Measurements from ENCODE around the gene CARD14. TPM values are rescaled to one million over a fixed set of nuclear protein-coding genes. Genes with fewer than 3 reads are reported as not detected.
"Not testable (repeated sequence)": the region's sequence is repeated elsewhere in the genome, so short reads cannot be mapped to it uniquely, and the experiment has no call there.

The CARD14 gene
- total RNA-seq, 2 donors from 2014 or later, result not detected

DNA sequence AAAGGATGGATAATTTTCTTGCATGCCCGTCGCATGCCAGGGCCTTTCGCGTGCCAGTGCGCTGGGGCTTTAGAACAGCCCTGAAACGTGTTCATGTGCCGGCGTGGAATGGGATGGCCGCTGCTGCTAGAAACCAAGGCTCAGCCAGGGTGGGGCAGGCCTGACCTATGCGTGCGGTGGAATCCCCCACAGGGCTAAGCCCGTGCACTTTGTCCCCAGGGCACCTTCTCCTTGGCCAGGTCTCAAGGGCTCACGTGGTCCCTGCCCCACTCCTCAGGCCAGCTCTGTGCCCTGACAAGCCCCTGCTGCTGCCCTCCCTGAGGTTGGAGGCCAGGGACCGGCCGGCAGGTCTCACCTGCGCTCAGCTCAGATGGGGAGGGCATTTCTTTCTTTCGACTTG lies 77.7 kb downstream of the CARD14 start:
- no peak for ATAC-seq (replicated peaks)
- H3K4me1 Mint-ChIP-seq, result no peaks in the 10 kb centered on the region
- peaks cover 11% of the 10 kb centered on the region for H3K36me3 Mint-ChIP-seq (ENCODE audit: low read depth)

DNA sequence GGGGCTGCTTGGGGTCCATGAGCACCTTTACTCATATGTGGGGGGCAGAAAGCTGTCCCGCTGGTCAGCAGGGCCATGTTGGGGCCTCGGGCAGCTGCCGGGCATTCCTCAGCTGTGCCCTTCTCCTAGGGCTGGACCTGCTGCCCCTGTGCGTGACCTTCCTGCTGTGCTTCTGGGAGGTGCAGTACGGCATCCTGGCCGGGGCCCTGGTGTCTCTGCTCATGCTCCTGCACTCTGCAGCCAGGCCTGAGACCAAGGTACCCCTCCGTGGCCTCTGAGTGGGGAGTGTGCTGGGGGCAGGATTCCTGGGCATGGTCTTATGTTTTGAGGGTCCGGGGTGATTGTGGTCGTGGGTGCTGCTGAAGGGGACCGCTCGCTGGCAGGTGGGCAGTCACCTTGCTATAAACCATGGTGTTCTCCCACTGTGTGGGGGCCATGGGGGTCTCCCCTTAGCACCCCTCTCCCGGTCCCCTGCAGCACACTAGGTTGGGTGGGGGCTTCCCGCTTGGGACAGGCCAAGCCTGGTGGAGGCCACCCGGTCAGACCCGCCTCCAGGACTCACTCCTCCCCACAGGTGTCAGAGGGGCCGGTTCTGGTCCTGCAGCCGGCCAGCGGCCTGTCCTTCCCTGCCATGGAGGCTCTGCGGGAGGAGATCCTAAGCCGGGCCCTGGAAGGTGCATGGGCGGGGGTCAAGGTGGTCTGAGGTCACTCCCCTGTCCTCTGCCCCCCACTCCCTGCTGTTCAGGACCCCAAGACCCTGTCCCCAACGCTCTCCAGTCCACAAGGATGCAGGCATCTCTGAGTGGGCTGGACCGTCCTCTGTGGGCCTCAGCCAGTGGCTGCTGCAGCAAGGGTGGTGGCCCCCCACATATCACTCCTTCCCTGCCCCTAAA lies 78.4 kb downstream of the CARD14 start:
- H3K27me3 Mint-ChIP-seq, result no peaks in the 10 kb centered on the region

More for the DNA sequence above, 77.7 kb downstream of the CARD14 start:
- Mint-ChIP-seq H3K4me3 (no peak overlapping the region), H3K27me3 (no peaks in the 10 kb centered on the region), H3K27ac (no peak overlapping the region), H3K9me3 (no peaks in the 10 kb centered on the region)

DNA sequence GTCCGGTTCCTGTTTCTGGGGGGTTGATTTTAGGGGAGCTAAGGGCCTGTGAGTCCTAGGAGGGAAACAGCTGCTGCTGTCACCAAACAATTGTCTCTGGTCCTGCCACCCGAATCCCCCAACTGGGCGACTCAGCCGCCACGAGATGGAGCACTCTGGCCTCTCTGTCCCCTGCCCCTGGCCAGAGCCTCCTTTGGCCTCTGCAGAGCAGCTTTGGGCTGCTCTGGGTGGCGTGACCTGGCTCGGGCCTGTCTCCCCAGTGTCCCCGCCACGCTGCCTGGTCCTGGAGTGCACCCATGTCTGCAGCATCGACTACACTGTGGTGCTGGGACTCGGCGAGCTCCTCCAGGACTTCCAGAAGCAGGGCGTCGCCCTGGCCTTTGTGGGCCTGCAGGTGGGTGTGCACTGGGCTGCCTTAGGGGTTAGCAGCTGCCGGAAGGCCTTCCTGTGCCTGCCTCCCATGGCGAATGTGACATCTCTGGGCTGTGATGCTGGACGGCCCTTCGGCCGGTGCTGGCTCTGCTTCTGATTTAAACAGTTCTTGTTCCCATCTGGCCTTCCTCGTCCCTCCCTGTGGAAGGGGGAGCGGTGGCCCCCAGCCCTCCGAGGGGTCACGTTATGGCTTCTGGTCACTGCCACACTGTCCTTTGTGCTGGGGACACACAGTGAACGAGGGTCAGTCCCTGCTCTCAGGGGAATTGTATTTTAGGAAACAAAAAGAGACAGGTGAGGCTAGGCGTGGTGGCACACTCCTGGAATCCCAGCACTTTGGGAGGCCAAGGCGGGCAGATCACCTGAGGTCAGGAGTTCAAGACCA lies 79.3 kb downstream of the CARD14 start:
- no peaks in the 10 kb centered on the region for H3K27me3 Mint-ChIP-seq
- peaks cover 1% of the 10 kb centered on the region for H3K4me1 Mint-ChIP-seq
- peaks cover 6% of the 10 kb centered on the region for H3K36me3 Mint-ChIP-seq (ENCODE audit: low read depth)
- no peak overlapping the region for H3K4me3 Mint-ChIP-seq
- H3K27ac Mint-ChIP-seq, result no peak overlapping the region
- ATAC-seq (replicated peaks), result no peak
- no peaks in the 10 kb centered on the region for H3K9me3 Mint-ChIP-seq

More for the DNA sequence above, 78.4 kb downstream of the CARD14 start:
- Mint-ChIP-seq H3K27ac (no peak overlapping the region), H3K4me3 (no peak overlapping the region), H3K9me3 (no peaks in the 10 kb centered on the region), H3K4me1 (no peaks in the 10 kb centered on the region), H3K36me3 (ENCODE audit: low read depth) (peaks cover 6% of the 10 kb centered on the region)
- ATAC-seq (replicated peaks), result no peak

GRCh38 chr17:80251966-80252365 lies 82.1 kb downstream of the CARD14 start:
- Mint-ChIP-seq H3K4me3 (no peak overlapping the region), H3K36me3 (ENCODE audit: low read depth) (peaks cover 10% of the 10 kb centered on the region), H3K4me1 (peaks cover 13% of the 10 kb centered on the region), H3K27ac (peak overlapping the region; percentile 97), H3K9me3 (no peaks in the 10 kb centered on the region), H3K27me3 (no peaks in the 10 kb centered on the region)
- no peak for ATAC-seq (replicated peaks)

- no peaks in the 10 kb centered on the region for H3K9me3 Mint-ChIP-seq
- peak overlapping the region; percentile 97 for H3K27ac Mint-ChIP-seq
- no peaks in the 10 kb centered on the region for H3K27me3 Mint-ChIP-seq
- peak; percentile 68 for ATAC-seq (replicated peaks)
- peaks cover 12% of the 10 kb centered on the region for H3K36me3 Mint-ChIP-seq (ENCODE audit: low read depth)
- H3K4me3 Mint-ChIP-seq, result peak overlapping the region; percentile 92
- peaks cover 19% of the 10 kb centered on the region for H3K4me1 Mint-ChIP-seq
These were observed 83.0 kb downstream of the CARD14 start for GRCh38 chr17:80252871-80253270.

GRCh38 chr17:80253631-80254395 lies 84.0 kb downstream of the CARD14 start:
- peak overlapping the region; percentile 92 for H3K4me3 Mint-ChIP-seq
- peaks cover 21% of the 10 kb centered on the region for H3K36me3 Mint-ChIP-seq (ENCODE audit: low read depth)
- H3K27ac Mint-ChIP-seq, result peak overlapping the region; percentile 97
- ATAC-seq (replicated peaks), result no peak
- H3K27me3 Mint-ChIP-seq, result no peaks in the 10 kb centered on the region
- no peaks in the 10 kb centered on the region for H3K9me3 Mint-ChIP-seq
- H3K4me1 Mint-ChIP-seq, result peaks cover 28% of the 10 kb centered on the region

- ATAC-seq (replicated peaks), result peak; percentile 73
- H3K27me3 Mint-ChIP-seq, result no peaks in the 10 kb centered on the region
- H3K36me3 Mint-ChIP-seq (ENCODE audit: low read depth), result peaks cover 27% of the 10 kb centered on the region
- peak overlapping the region; percentile 92 for H3K4me3 Mint-ChIP-seq
- H3K4me1 Mint-ChIP-seq, result peaks cover 32% of the 10 kb centered on the region
- peak overlapping the region; percentile 97 for H3K27ac Mint-ChIP-seq
- H3K9me3 Mint-ChIP-seq, result no peaks in the 10 kb centered on the region
These were observed 84.8 kb downstream of the CARD14 start for GRCh38 chr17:80254396-80255251.

- Mint-ChIP-seq H3K4me3 (peak overlapping the region; percentile 92), H3K4me1 (peaks cover 32% of the 10 kb centered on the region), H3K9me3 (no peaks in the 10 kb centered on the region), H3K27me3 (no peaks in the 10 kb centered on the region), H3K36me3 (ENCODE audit: low read depth) (peaks cover 31% of the 10 kb centered on the region), H3K27ac (peak overlapping the region; percentile 97)
- no peak for ATAC-seq (replicated peaks)
These were observed 86.2 kb downstream of the CARD14 start for GRCh38 chr17:80256034-80256350.

GRCh38 chr17:80257716-80258213 lies 87.9 kb downstream of the CARD14 start:
- peaks cover 42% of the 10 kb centered on the region for H3K36me3 Mint-ChIP-seq (ENCODE audit: low read depth)
- peak overlapping the region; percentile 92 for H3K4me3 Mint-ChIP-seq
- no peak for ATAC-seq (replicated peaks)
- peaks cover 44% of the 10 kb centered on the region for H3K4me1 Mint-ChIP-seq
- H3K27me3 Mint-ChIP-seq, result no peaks in the 10 kb centered on the region
- H3K9me3 Mint-ChIP-seq, result no peaks in the 10 kb centered on the region
- H3K27ac Mint-ChIP-seq, result peak overlapping the region; percentile 96

GRCh38 chr17:80258296-80258695 lies 88.5 kb downstream of the CARD14 start:
- peaks cover 42% of the 10 kb centered on the region for H3K36me3 Mint-ChIP-seq (ENCODE audit: low read depth)
- H3K27me3 Mint-ChIP-seq, result not testable (repeated sequence)
- peak overlapping the region; percentile 92 for H3K4me3 Mint-ChIP-seq

More at GRCh38 chr17:80258296-80258695, 88.5 kb downstream of the CARD14 start:
- peaks cover 44% of the 10 kb centered on the region for H3K4me1 Mint-ChIP-seq
- peak overlapping the region; percentile 96 for H3K27ac Mint-ChIP-seq
- H3K9me3 Mint-ChIP-seq, result not testable (repeated sequence)
- peak; percentile 18 for ATAC-seq (replicated peaks)

Other genes starting within 250 kb of the CARD14 start
- gene TBC1D16, start 134.2 kb upstream of the CARD14 start, total RNA-seq, result 1 to 10 TPM; 1.6 to 1.8 TPM
- gene CCDC40, start 133.4 kb upstream of the CARD14 start, total RNA-seq, result under 1 TPM in 1 of 2 donors, not detected in 1; 0.69 TPM
- 10 to 100 TPM; 15.0 to 33.0 TPM for gene GAA, start 68.4 kb upstream of the CARD14 start, total RNA-seq
- 100 to 1,000 TPM; 141 to 182 TPM for gene EIF4A3, start 22.9 kb upstream of the CARD14 start, total RNA-seq
- gene SGSH, start 50.3 kb downstream of the CARD14 start, total RNA-seq, result 10 to 100 TPM; 45.7 to 63.6 TPM
- gene SLC26A11, start 50.4 kb downstream of the CARD14 start, total RNA-seq, result 10 to 100 TPM; 23.5 to 37.3 TPM
- gene RNF213, start 90.8 kb downstream of the CARD14 start, total RNA-seq, result 1,000 to 10,000 TPM; 1,022 to 1,405 TPM
- gene ENDOV, start 245.1 kb downstream of the CARD14 start, total RNA-seq, result 10 to 100 TPM in 1 of 2 donors, 1 to 10 TPM in 1; 9.7 to 20.1 TPM